Suprapubic skin (tissue), 4 donors: ENCODE measurements around the gene OR52E8.

ENCODE experiments used
- CTCF ChIP-seq, 2 donors: fragments of 200-600 bp in 1 of 2; fragments of 450-650 bp in 1 of 2; sonication (generic) in 1 of 2; IDR thresholded peaks; one replicate each; pipeline ENCODE4 v1.5.1; 2016 to 2019; ENCODE audit warnings: antibody characterized with exemption in 2 of 2, mild to moderate bottlenecking in 1 of 2, moderate library complexity in 1 of 2
- POLR2A ChIP-seq, 2 donors: fragments of 450-650 bp; IDR thresholded peaks; one replicate each; pipeline ENCODE4 v1.6.1; 2017; ENCODE audit warnings: antibody characterized with exemption in 2 of 2, mild to moderate bottlenecking in 2 of 2, moderate library complexity in 2 of 2
- POLR2AphosphoS5 ChIP-seq, 3 donors: sonication (generic); formaldehyde crosslinking; IDR thresholded peaks; one replicate each; pipeline ENCODE4 v1.6.1; 2017; ENCODE audit warnings: antibody characterized with exemption in 3 of 3

- no peak for TF ChIP-seq CTCF (IDR thresholded peaks at IDR 0.05)
- TF ChIP-seq POLR2A (IDR thresholded peaks at IDR 0.05) = no peak
- no peak for TF ChIP-seq POLR2AphosphoS5 (IDR thresholded peaks at IDR 0.05)
These were observed 42.0 kb upstream of the OR52E8 start for GRCh38 chr11:5899534-5899933.
